Heart left ventricle (tissue), 16 donors: Measurements from ENCODE around the gene LSG1. TPM values are rescaled to one million over a fixed set of nuclear protein-coding genes. Genes with fewer than 3 reads are reported as not detected.

Experiments
- ATAC-seq, 4 donors: fragments of 200-7000 bp; cut with Tn5 transposase; one replicate each; pipeline ENCODE4 v1.9.1; 2020 to 2022; ENCODE audit warnings: moderate library complexity in 4 of 4, mild to moderate bottlenecking in 3 of 4, moderate number of reproducible peaks in 1 of 4
- DNase-seq, 5 donors: peaks; one replicate each; pipeline ENCODE4 v3.0.0-alpha.2; 2020
- H3K27ac ChIP-seq, 12 donors: fragments of 200-600 bp; sonication (generic) in 4 of 12; one replicate each; pipeline versions ENCODE4 v1.5.0 to v1.8.0; 2016 to 2022; ENCODE audit warnings: mild to moderate bottlenecking in 2 of 12
- H3K27me3 ChIP-seq, 9 donors: fragments of 200-600 bp; sonication (generic) in 2 of 9; one replicate each; pipeline versions ENCODE4 v1.5.1 to v1.8.0; 2016 to 2022; ENCODE audit warnings: mild to moderate bottlenecking in 3 of 9
- H3K36me3 ChIP-seq, 9 donors: fragments of 200-600 bp; sonication (generic) in 2 of 9; one replicate each; pipeline versions ENCODE4 v1.5.0 to v1.8.0; 2018 to 2022; ENCODE audit warnings: mild to moderate bottlenecking in 2 of 9
- H3K4me1 ChIP-seq, 12 donors: fragments of 200-600 bp; sonication (generic) in 4 of 12; one replicate each; pipeline versions ENCODE4 v1.5.0 to v1.8.0; 2016 to 2022; ENCODE audit warnings: mild to moderate bottlenecking in 3 of 12
- H3K4me3 ChIP-seq, 12 donors: fragments of 200-600 bp; sonication (generic) in 4 of 12; one replicate each; pipeline versions ENCODE4 v1.5.0 to v1.8.0; 2017 to 2022; ENCODE audit warnings: mild to moderate bottlenecking in 9 of 12, moderate library complexity in 4 of 12
- H3K9me3 ChIP-seq, 12 donors: fragments of 200-600 bp; sonication (generic) in 4 of 12; one replicate each; pipeline versions ENCODE4 v1.5.0 to v1.8.0; 2016 to 2022; ENCODE audit warnings: mild to moderate bottlenecking in 1 of 12
- POLR2A ChIP-seq, 2 donors: fragments of 450-650 bp; IDR thresholded peaks; one replicate each; pipeline ENCODE4 v1.6.1; 2017; ENCODE audit warnings: antibody characterized with exemption in 2 of 2, mild to moderate bottlenecking in 2 of 2, moderate library complexity in 2 of 2
- WGBS, 4 donors: extraction: QIAGEN DNeasy Blood & Tissue Kit in 2 of 4; methylation state at CpG; one replicate each; pipeline versions ENCODE4 v1.1.5 to v1.1.7; 2013 to 2018; 5-methylcytosine and 5-hydroxymethylcytosine counted together
- intact Hi-C, 10 donors: fragments of 100-400 bp; cut with DNase I; formaldehyde crosslinking; loops; one replicate each; pipeline versions ENCODE4 v1.11.1 to v1.14.2; 2022
- polyA plus RNA-seq, 2 donors: library from polyadenylated mRNA; stranded (reverse); fragments of 200-250 nt; gene quantifications; one replicate each; pipeline ENCODE4 v1.2.3, GENCODE V29; 2013
- total RNA-seq, 9 donors: library from RNA; depleted of rRNA in 2 of 9; stranded (reverse); fragments of >200 nt in 2 of 9; fragmentation: NEBNext Ultra II Directional in 3 of 9; extraction: Animal tissue kit (Norgen Biotek cat#: 25700) in 3 of 9; gene quantifications; one replicate each; pipeline versions ENCODE4 v1.1.0 to v1.2.4, GENCODE V29; 2016 to 2023
- TF ChIP-seq, protein P1 (sequence below), 12 donors: fragments of 200-600 bp; sonication (generic) in 4 of 12; IDR thresholded peaks; one replicate each; pipeline versions ENCODE4 v1.5.0 to v1.8.0; 2018 to 2022; ENCODE audit warnings: antibody characterized with exemption in 12 of 12, mild to moderate bottlenecking in 5 of 12
- donor health status: ischemic (EF 13 %, LVEDD 7.1; RV severe dilation, severe dysfunction).
- donor health status: healthy with polysubstance abuse.
- donor health status: DM: no; HTN: yes; CAD: no.
- donor health status: DM: no; HTN: no; CAD: no.
- donor health status: ischemic (EF 25% LVEDD 6.9; RV normal size, moderate dysfunction).
- donor health status: ischemic (EF 25% LVEDD 5.7; RV mildly dilated, moderate dysfunction).
- donor health status: healthy.
- donor health status: DM: yes; HTN: yes; CAD: no.
- donor health status: ischemic (EF 35%, LVEDD 5.7; RV mildly dilated, moderate dysfunction).
- donor health status: nonischemic (EF 11% LVEDD 7.7; RV severe dilation, severe dysfunction).
- donor health status: DM: yes; HTN: yes; CAD: no.
- donor health status: PGD.
- donor health status: ischemic (EF 29% LVEDD 5.4; RV normal size, mild dysfunction).
- donor health status: nonischemic (EF 23%, LVEDD 6.1; RV moderate dilation, normal function).

LSG1 gene
- total and polyA plus RNA-seq, 11 donors, result 9.6 to 26.9 (median 18.9) TPM

DNA sequence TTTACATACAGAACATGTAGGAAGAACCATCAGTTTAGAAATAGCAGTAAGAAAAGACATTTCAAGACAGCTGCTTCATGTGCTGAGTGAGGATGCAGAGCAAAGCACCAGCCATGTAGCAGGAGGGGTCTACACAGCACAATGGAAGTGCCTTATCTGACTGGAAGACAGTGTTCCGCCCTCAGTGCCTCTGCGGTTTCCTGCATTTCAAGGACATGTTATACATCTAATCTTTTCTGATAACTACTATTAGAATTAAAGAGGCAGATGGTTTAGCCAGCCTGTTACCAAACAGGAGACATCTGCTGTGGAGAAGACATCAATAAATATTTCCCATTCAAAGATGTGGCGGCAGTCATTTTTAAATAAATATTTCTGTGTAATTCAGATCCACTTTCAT lies 10.6 kb downstream of the LSG1 start:
- 38 to 60% (median 46%) methylated on average over 3 of the region's 3 CpGs for WGBS, 4 donors
- TF ChIP-seq, protein P1, sequence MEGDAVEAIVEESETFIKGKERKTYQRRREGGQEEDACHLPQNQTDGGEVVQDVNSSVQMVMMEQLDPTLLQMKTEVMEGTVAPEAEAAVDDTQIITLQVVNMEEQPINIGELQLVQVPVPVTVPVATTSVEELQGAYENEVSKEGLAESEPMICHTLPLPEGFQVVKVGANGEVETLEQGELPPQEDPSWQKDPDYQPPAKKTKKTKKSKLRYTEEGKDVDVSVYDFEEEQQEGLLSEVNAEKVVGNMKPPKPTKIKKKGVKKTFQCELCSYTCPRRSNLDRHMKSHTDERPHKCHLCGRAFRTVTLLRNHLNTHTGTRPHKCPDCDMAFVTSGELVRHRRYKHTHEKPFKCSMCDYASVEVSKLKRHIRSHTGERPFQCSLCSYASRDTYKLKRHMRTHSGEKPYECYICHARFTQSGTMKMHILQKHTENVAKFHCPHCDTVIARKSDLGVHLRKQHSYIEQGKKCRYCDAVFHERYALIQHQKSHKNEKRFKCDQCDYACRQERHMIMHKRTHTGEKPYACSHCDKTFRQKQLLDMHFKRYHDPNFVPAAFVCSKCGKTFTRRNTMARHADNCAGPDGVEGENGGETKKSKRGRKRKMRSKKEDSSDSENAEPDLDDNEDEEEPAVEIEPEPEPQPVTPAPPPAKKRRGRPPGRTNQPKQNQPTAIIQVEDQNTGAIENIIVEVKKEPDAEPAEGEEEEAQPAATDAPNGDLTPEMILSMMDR (IDR thresholded peaks at IDR 0.05), result no peak
- TF ChIP-seq POLR2A (IDR thresholded peaks at IDR 0.05), result no peak
- peak in 2 of 4 donors; percentile 34 to 62 for ATAC-seq
- intact Hi-C loops, result loop anchor here in 1 of 10 donors (10.0 kb wide), 1 partner anchor 863 kb away; no protein-coding TSS in a partner anchor
- peaks cover 0 to 83% (median 76%) of the 10 kb centered on the region in 9 donors for H3K36me3 ChIP-seq
- no peak for DNase-seq
- peak overlapping the region in 1 of 12 donors; percentile 13 for H3K27ac ChIP-seq
- H3K4me3 ChIP-seq, result no peak overlapping the region
- H3K27me3 ChIP-seq, result no peaks in the 10 kb centered on the region
- peaks cover 0 to 14% (median 0%) of the 10 kb centered on the region in 12 donors for H3K4me1 ChIP-seq
- no peaks in the 10 kb centered on the region for H3K9me3 ChIP-seq

- H3K9me3 ChIP-seq, result peaks cover 0 to 4% (median 0%) of the 10 kb centered on the region in 12 donors
- H3K4me1 ChIP-seq, result peaks cover 0 to 14% (median 0%) of the 10 kb centered on the region in 12 donors
- no peak for ATAC-seq
- H3K27me3 ChIP-seq, result no peaks in the 10 kb centered on the region
- intact Hi-C loops, result loop anchor here in 1 of 10 donors (10.0 kb wide), 1 partner anchor 865 kb away; no protein-coding TSS in a partner anchor
- no peak overlapping the region for H3K27ac ChIP-seq
- TF ChIP-seq, protein P1 (IDR thresholded peaks at IDR 0.05), result no peak
- no peak for TF ChIP-seq POLR2A (IDR thresholded peaks at IDR 0.05)
- H3K4me3 ChIP-seq, result no peak overlapping the region
- 85 to 92% (median 87%) methylated on average over 7 of the region's 7 CpGs for WGBS, 4 donors
- DNase-seq, result no peak
- peaks cover 0 to 76% (median 65%) of the 10 kb centered on the region in 9 donors for H3K36me3 ChIP-seq
These were observed 12.2 kb downstream of the LSG1 start for GRCh38 chr3:194659778-194660177.

- no peak for DNase-seq
- H3K4me1 ChIP-seq, result peaks cover 0 to 14% (median 0%) of the 10 kb centered on the region in 12 donors
- H3K27ac ChIP-seq, result peak overlapping the region in 6 of 12 donors; percentile 14 to 49 (median 34)
- ATAC-seq, result peak in 1 of 4 donors; percentile 56
- no peaks in the 10 kb centered on the region for H3K27me3 ChIP-seq
- 77 to 80% (median 79%) methylated on average over 5 of the region's 5 CpGs for WGBS, 4 donors
- H3K9me3 ChIP-seq, result peaks cover 0 to 4% (median 0%) of the 10 kb centered on the region in 12 donors
- no peak overlapping the region for H3K4me3 ChIP-seq
- TF ChIP-seq, protein P1 (IDR thresholded peaks at IDR 0.05), result no peak
- TF ChIP-seq POLR2A (IDR thresholded peaks at IDR 0.05), result no peak
- peaks cover 0 to 76% (median 63%) of the 10 kb centered on the region in 9 donors for H3K36me3 ChIP-seq
- intact Hi-C loops, result no loop called here
These were observed 13.3 kb downstream of the LSG1 start for GRCh38 chr3:194658477-194659242.

DNA sequence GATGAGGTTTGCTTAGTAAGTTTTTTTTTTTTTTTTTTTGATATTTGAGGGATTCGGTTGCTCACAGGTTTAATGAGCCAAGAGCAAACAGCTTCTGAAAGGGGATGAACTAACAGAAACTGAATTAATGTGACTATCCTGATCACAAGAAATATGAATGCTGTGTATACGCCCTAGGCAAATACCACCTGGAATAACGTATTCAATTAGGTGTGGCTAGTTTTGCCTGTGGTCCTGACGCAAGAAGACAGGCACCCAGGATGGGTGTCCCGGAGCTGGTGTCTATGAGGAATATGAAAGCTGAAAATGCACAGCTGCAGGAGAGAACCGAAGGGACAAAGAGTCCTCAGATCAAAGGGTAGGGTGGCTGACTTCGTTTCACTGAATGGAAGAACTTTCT lies 14.6 kb downstream of the LSG1 start:
- Histone ChIP-seq H3K9me3 (peaks cover 0 to 4% (median 0%) of the 10 kb centered on the region in 12 donors), H3K4me1 (peaks cover 0 to 14% (median 0%) of the 10 kb centered on the region in 12 donors), H3K27me3 (no peaks in the 10 kb centered on the region), H3K4me3 (no peak overlapping the region), H3K36me3 (peaks cover 0 to 83% (median 69%) of the 10 kb centered on the region in 9 donors), H3K27ac (no peak overlapping the region)
- ATAC-seq (no peak), DNase-seq (no peak)
- TF ChIP-seq, protein P1 (IDR thresholded peaks at IDR 0.05), result no peak
- no peak for TF ChIP-seq POLR2A (IDR thresholded peaks at IDR 0.05)
- intact Hi-C loops, result no loop called here
- 81 to 95% (median 85%) methylated on average over 7 of the region's 7 CpGs for WGBS, 4 donors
